CD14-positive monocyte (primary cell): ENCODE measurements around the gene MDGA2. TPM values are rescaled to one million over a fixed set of nuclear protein-coding genes. Genes with fewer than 3 reads are reported as not detected.

ENCODE experiments used
- DNase-seq, 3 donors: peaks; one replicate each; pipeline ENCODE4 v3.0.0-alpha.2; 2011 to 2022
- H2AFZ ChIP-seq: 2 replicates; pipeline ENCODE4 v1.6.0; 2012; ENCODE audit warnings: mild to moderate bottlenecking, low read depth, low read length, inconsistent platforms; ENCODE audit not compliant: insufficient read depth, poor library complexity, severe bottlenecking
- H3K27ac ChIP-seq, 2 donors: 1 replicate in 1 of 2; 2 replicates in 1 of 2; pipeline ENCODE4 v1.5.1; 2012 to 2013; ENCODE audit warnings: low read length in 2 of 2, control low read depth in 1 of 2, inconsistent platforms in 1 of 2, low read depth in 1 of 2, mild to moderate bottlenecking in 1 of 2
- H3K27me3 ChIP-seq, 2 donors: one replicate each; pipeline versions ENCODE4 v1.6.0 to v1.6.1; 2011 to 2013; ENCODE audit warnings: low read length in 2 of 2; ENCODE audit not compliant: control insufficient read depth in 2 of 2, insufficient read depth in 2 of 2
- H3K36me3 ChIP-seq, 2 donors: replicated peaks in 1 of 2; 1 replicate in 1 of 2; 2 replicates in 1 of 2; pipeline versions ENCODE4 v1.5.1 to v1.6.1; 2012 to 2013; ENCODE audit warnings: low read length in 2 of 2, control low read depth in 1 of 2, inconsistent platforms in 1 of 2, mild to moderate bottlenecking in 1 of 2; ENCODE audit not compliant: insufficient read depth in 2 of 2, control insufficient read depth in 1 of 2
- H3K4me1 ChIP-seq, 2 donors: 1 replicate in 1 of 2; 2 replicates in 1 of 2; pipeline versions ENCODE4 v1.5.1 to v1.6.1; 2012 to 2013; ENCODE audit warnings: low read length in 2 of 2, control low read depth in 1 of 2, inconsistent platforms in 1 of 2, mild to moderate bottlenecking in 1 of 2, moderate library complexity in 1 of 2; ENCODE audit not compliant: insufficient read depth in 2 of 2, control insufficient read depth in 1 of 2
- H3K4me2 ChIP-seq: replicated peaks from 2 replicates; pipeline ENCODE3; 2012; ENCODE audit warnings: low read length, moderate library complexity, mild to moderate bottlenecking; ENCODE audit not compliant: poor library complexity, severe bottlenecking; ENCODE audit errors: extremely low read depth
- H3K4me3 ChIP-seq, 3 experiments: fragments of 200-600 bp in 1 of 3; sonication (generic) in 1 of 3; replicated peaks in 1 of 3; 1 replicate in 2 of 3; 2 replicates in 1 of 3; pipeline ENCODE4 v1.5.1; 2011 to 2013; ENCODE audit warnings: low read length in 3 of 3, mild to moderate bottlenecking in 3 of 3, control low read depth in 2 of 3, low read depth in 2 of 3, inconsistent platforms in 1 of 3, moderate library complexity in 1 of 3
- H3K79me2 ChIP-seq: 2 replicates; pipeline ENCODE4 v1.6.0; 2012; ENCODE audit warnings: mild to moderate bottlenecking, control low read depth, inconsistent platforms, low read length, moderate library complexity; ENCODE audit not compliant: insufficient read depth
- H3K9ac ChIP-seq: 2 replicates; pipeline ENCODE4 v1.6.0; 2017; ENCODE audit warnings: low read length, mild to moderate bottlenecking; ENCODE audit not compliant: insufficient read depth, poor library complexity, severe bottlenecking
- H3K9me3 ChIP-seq, 2 donors: replicated peaks in 1 of 2; 1 replicate in 1 of 2; 2 replicates in 1 of 2; pipeline versions ENCODE4 v1.5.1 to v1.6.1; 2012 to 2013; ENCODE audit warnings: low read length in 2 of 2, control low read depth in 1 of 2; ENCODE audit not compliant: control insufficient read depth in 1 of 2, insufficient read depth in 1 of 2
- H4K20me1 ChIP-seq: 2 replicates; pipeline ENCODE4 v1.6.0; 2012; ENCODE audit warnings: mild to moderate bottlenecking, low read length, control low read depth, moderate library complexity; ENCODE audit not compliant: insufficient read depth
- H3K27ac Mint-ChIP-seq, 7 donors: one replicate each; pipeline ENCODE4 v1.8.0; 2020; ENCODE audit warnings: mild to moderate bottlenecking in 7 of 7, mixed read lengths in 7 of 7, moderate library complexity in 6 of 7, inconsistent platforms in 2 of 7
- H3K27me3 Mint-ChIP-seq, 3 donors: one replicate each; pipeline ENCODE4 v1.8.0; 2021 to 2022; ENCODE audit warnings: low read depth in 3 of 3, mild to moderate bottlenecking in 3 of 3, mixed read lengths in 3 of 3, moderate library complexity in 3 of 3, inconsistent platforms in 1 of 3
- H3K36me3 Mint-ChIP-seq, 2 donors: one replicate each; pipeline ENCODE4 v1.8.0; 2020; ENCODE audit warnings: mixed read lengths in 2 of 2, inconsistent platforms in 1 of 2, mild to moderate bottlenecking in 1 of 2
- H3K4me1 Mint-ChIP-seq: one replicate; pipeline ENCODE4 v1.8.0; 2020; ENCODE audit warnings: mild to moderate bottlenecking, mixed read lengths
- H3K4me3 Mint-ChIP-seq, 2 donors: one replicate each; pipeline ENCODE4 v1.8.0; 2020; ENCODE audit warnings: mild to moderate bottlenecking in 2 of 2, mixed read lengths in 2 of 2, moderate library complexity in 1 of 2
- H3K9me3 Mint-ChIP-seq, 7 donors: one replicate each; pipeline ENCODE4 v1.8.0; 2020 to 2022; ENCODE audit warnings: mixed read lengths in 7 of 7, mild to moderate bottlenecking in 6 of 7, moderate library complexity in 6 of 7, inconsistent platforms in 2 of 7
- WGBS: methylation state at CpG from one replicate; pipeline ENCODE4 v1.1.5; 2013; ENCODE audit warnings: missing lambda C conversion rate; ENCODE audit not compliant: insufficient coverage; 5-methylcytosine and 5-hydroxymethylcytosine counted together
- intact Hi-C, 2 donors: fragments of 100-400 bp; cut with micrococcal nuclease; formaldehyde crosslinking; loops; one replicate each; pipeline versions ENCODE4 v1.15.0 to v1.15.1; 2023
- polyA plus RNA-seq, 3 donors: library from polyadenylated mRNA; depleted of rRNA in 1 of 3; unstranded in 2 of 3; stranded (reverse) in 1 of 3; fragments of 300-500 nt in 2 of 3; fragments of >200 nt in 1 of 3; fragmentation: Illumina TruSeq in 2 of 3; gene quantifications; 1 replicate in 2 of 3; 2 replicates in 1 of 3; pipeline ENCODE4 v1.2.3, GENCODE V29; 2012 to 2021
- TF ChIP-seq, protein P1 (sequence below): fragments of 200-600 bp; IDR thresholded peaks from one replicate; pipeline ENCODE4 v1.8.0; 2022; ENCODE audit warnings: antibody characterized with exemption, mild to moderate bottlenecking

The MDGA2 gene
- polyA plus RNA-seq, 3 donors = not detected

DNA sequence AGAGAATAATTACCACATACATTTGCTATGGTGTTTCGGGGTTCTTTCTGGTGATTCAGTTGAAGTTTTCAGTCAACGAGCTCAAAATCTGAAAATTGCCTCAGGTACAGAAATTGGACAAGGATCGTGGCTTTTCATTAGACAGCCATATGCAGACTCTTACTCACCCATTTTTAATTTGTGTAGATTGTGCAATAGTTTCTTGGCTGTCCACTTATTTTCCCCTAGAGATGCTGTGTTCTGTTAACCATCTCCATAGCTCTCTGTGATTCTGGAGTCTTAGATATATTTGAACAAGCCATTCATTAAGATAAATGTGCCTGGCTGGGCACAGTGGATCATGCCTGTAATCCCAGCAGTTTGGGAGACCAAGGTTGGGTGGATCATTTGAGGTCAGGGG is 526.7 kb downstream of the MDGA2 start:
- Histone ChIP-seq H3K4me2 (no peak overlapping the region), H2AFZ (no peak overlapping the region), H3K27me3 (no peaks in the 10 kb centered on the region), H3K9ac (no peak overlapping the region), H3K27ac (no peak overlapping the region), H4K20me1 (no peaks in the 10 kb centered on the region), H3K79me2 (no peaks in the 10 kb centered on the region), H3K4me1 (no peaks in the 10 kb centered on the region), H3K9me3 (no peaks in the 10 kb centered on the region), H3K36me3 (no peaks in the 10 kb centered on the region), H3K4me3 (no peak overlapping the region)
- H3K9me3 Mint-ChIP-seq = peaks cover 3 to 12% (median 6%) of the 10 kb centered on the region in 7 donors
- no peaks in the 10 kb centered on the region for H3K27me3 Mint-ChIP-seq
- TF ChIP-seq, protein P1, sequence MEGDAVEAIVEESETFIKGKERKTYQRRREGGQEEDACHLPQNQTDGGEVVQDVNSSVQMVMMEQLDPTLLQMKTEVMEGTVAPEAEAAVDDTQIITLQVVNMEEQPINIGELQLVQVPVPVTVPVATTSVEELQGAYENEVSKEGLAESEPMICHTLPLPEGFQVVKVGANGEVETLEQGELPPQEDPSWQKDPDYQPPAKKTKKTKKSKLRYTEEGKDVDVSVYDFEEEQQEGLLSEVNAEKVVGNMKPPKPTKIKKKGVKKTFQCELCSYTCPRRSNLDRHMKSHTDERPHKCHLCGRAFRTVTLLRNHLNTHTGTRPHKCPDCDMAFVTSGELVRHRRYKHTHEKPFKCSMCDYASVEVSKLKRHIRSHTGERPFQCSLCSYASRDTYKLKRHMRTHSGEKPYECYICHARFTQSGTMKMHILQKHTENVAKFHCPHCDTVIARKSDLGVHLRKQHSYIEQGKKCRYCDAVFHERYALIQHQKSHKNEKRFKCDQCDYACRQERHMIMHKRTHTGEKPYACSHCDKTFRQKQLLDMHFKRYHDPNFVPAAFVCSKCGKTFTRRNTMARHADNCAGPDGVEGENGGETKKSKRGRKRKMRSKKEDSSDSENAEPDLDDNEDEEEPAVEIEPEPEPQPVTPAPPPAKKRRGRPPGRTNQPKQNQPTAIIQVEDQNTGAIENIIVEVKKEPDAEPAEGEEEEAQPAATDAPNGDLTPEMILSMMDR = no peak
- DNase-seq = no peak
- H3K4me3 Mint-ChIP-seq = no peak overlapping the region
- intact Hi-C loops = no loop called here
- no peaks in the 10 kb centered on the region for H3K36me3 Mint-ChIP-seq
- H3K4me1 Mint-ChIP-seq = no peaks in the 10 kb centered on the region
- no CpG with 5 or more reads among the region's 3 CpGs for WGBS
- no peak overlapping the region for H3K27ac Mint-ChIP-seq

DNA sequence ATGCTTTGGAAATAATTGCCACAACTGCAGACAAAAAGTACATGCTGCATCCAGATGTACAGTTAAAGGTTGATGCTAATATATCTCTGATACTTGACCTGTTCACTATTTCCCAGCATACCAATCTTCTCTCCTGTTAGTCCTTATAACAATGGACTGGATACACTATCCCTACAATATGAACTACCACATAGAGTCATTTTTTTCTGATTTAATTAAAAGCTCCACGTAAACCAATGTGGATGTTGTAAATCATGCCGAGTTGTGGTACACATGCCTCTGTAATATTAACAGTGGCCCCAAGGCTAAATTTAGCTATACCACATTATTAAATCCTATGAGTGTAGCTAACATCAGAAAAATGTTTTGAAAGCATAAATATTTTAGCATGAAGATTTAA is 554.8 kb downstream of the MDGA2 start:
- H3K9ac ChIP-seq = no peak overlapping the region
- WGBS = no CpG with 5 or more reads among the region's 2 CpGs
- no peaks in the 10 kb centered on the region for H3K4me1 Mint-ChIP-seq
- no peaks in the 10 kb centered on the region for H3K27me3 Mint-ChIP-seq
- no peak overlapping the region for H3K4me3 Mint-ChIP-seq
- H3K4me3 ChIP-seq = no peak overlapping the region
- H3K27ac Mint-ChIP-seq = no peak overlapping the region
- no peak overlapping the region for H3K27ac ChIP-seq
- no peaks in the 10 kb centered on the region for H3K36me3 ChIP-seq
- intact Hi-C loops = no loop called here
- no peak for DNase-seq
- H3K27me3 ChIP-seq = no peaks in the 10 kb centered on the region
- TF ChIP-seq, protein P1 = no peak
- H3K4me1 ChIP-seq = no peaks in the 10 kb centered on the region
- no peaks in the 10 kb centered on the region for H3K9me3 ChIP-seq
- no peaks in the 10 kb centered on the region for H3K36me3 Mint-ChIP-seq
- H3K9me3 Mint-ChIP-seq = peaks cover 0 to 4% (median 0%) of the 10 kb centered on the region in 7 donors
- H3K4me2 ChIP-seq = no peak overlapping the region
- no peak overlapping the region for H2AFZ ChIP-seq
- no peaks in the 10 kb centered on the region for H3K79me2 ChIP-seq
- H4K20me1 ChIP-seq = no peaks in the 10 kb centered on the region
